HG02943 (cell line): ENCODE results near the gene MEAF6.

Experiments
- ATAC-seq: cut with Tn5 transposase; IDR thresholded peaks from one replicate; pipeline ENCODE4 v1.9.1; 2021; ENCODE audit warnings: mild to moderate bottlenecking, low read depth, moderate library complexity; ENCODE audit not compliant: unreplicated experiment

The MEAF6 gene

GRCh38 chr1:37448185-37448584 is 66.4 kb downstream of the MEAF6 start:
- ATAC-seq = no peak

- ATAC-seq = no peak
These were observed 67.7 kb downstream of the MEAF6 start for GRCh38 chr1:37446874-37447273.

DNA sequence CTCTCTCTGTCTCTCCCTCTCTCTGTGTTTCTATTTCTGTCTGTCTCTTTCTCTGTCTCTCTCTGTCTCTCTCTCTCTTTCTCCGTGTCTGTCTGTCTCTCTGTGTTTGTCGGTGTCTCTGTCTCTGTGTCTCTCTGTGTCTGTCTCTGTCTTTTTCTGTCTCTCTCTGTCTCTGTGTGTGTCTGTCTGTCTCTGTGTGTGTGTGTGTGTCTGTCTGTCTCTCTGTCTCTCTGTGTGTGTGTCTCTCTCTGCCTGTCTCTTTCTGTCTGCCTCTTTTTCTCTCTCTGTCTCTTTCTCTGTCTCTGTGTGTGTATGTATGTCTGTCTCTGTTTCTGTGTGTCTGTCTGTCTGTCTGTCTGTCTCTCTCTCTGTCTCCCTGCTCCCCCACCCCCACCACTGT is 71.9 kb downstream of the MEAF6 start:
- no peak for ATAC-seq
